Measurements from ENCODE around the gene BEX3.
"Not testable (repeated sequence)": the region's sequence is repeated elsewhere in the genome, so short reads cannot be mapped to it uniquely, and the experiment has no call there.

The BEX3 gene

DNA sequence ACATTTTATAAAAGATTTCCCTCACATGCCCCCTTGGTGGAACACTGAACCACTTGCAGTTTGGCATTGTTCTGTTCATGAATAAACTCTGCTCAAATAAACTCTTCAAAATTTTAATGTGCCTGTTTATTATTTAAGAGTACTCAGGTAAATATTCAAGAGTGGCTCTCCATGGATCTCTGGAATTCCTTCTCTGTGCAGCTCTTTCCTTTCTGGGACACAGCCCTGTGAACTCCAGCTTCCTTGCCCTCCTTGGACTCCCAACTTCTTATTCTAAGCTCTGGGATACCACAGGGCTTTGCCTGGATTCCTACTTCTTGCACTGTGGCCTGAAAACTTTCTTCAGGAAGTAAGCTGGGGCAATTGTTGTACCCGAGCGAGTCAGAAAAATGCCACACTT lies 8.3 kb downstream of the BEX3 start:
- DNase-seq = no peak

DNA sequence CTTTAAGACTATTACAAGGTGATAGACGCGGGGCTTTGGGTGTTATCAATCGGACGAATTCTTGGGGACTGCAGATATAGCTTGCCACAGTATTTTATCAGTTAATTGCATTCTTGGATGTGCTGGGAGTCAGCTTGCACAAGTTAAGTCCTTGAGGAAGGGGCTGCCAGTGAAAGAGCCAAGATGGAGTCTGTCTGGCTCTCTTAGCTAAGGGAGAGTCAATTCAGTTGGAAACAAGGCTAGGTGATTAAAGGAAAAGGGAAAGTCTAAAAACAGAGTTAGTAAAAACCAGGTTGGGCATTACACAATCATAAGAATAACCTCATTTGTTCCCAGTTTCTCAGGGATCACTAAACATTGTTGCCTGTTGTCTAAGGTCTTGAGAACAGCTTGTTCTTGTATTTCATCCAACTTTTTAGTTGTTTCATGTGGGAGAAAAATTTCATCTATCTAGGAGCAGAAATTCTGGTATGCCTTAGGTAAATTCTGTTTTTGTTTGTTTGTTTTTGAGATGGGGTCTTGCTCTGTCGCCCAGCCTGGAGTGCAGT lies 9.0 kb downstream of the BEX3 start:
- not testable (repeated sequence) for DNase-seq

DNA sequence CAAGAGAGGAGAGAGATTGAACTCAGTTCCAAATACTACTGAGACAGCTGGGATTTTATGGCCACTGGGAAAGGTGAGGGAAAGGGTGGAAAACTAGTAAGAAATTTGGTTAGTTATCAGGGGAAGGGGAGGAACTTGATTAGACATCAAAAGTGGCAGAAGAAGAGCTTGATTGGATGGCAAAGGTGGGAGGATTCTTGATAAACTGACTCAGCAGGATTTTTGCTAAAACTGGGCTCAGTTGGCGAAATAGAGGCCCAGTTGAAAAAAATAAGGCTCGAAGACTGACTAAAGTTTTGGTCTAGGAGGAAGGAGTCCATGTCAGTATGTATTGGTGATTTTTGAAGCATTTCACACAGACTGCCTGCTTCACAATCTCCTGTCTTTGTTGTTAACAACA lies 10.0 kb downstream of the BEX3 start:
- no peak for DNase-seq

DNA sequence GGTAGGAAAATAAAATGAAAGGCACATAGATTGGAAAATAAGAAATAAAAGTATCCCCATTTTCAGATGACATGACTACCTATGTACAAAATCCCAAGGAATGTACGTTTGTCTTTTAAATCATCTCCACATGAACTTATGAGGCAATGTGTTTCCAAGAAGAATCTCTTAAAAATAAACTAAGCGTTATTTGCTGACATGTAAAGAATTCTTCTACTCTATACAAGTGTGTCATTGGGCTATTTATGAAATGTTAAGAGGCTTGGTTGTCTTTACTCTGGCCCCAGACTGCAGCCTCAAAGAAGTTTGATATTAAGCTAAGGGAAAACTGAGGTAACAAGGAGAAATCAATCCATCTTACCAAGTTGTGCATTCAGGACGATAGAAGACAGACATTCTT lies 17.1 kb downstream of the BEX3 start:
- DNase-seq = no peak

GRCh38 chrX:103396186-103396585 lies 19.8 kb downstream of the BEX3 start:
- no peak for DNase-seq

GRCh38 chrX:103396660-103397059 lies 20.3 kb downstream of the BEX3 start:
- no peak for DNase-seq

- no peak for DNase-seq
Observed at GRCh38 chrX:103397707-103398106, 21.4 kb downstream of the BEX3 start.

DNA sequence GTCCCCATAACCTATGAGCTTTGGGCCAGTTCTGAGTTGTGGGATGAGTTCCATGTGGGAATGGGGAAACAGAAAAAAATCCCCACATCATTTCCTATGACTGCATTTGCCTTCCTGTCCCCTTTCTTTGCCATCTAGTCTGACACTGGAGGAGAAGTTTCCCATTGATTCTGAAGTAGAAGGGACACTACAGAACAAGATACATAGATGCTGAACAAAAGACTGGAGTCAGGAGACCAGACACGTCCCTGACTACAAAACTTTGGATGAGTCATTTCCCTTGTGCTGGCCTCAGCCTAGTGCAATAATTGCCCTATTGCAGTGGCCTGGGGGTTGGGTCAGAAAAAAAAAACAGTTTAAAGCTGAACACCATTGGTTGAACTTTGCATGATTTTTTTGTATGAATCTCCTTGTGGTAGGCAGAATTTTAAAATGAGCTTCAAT lies 22.1 kb downstream of the BEX3 start:
- no peak for DNase-seq

- no peak for DNase-seq
Observed at GRCh38 chrX:103399744-103400143, 23.4 kb downstream of the BEX3 start.

GRCh38 chrX:103400931-103401330 lies 24.6 kb downstream of the BEX3 start:
- DNase-seq = no peak

DNA sequence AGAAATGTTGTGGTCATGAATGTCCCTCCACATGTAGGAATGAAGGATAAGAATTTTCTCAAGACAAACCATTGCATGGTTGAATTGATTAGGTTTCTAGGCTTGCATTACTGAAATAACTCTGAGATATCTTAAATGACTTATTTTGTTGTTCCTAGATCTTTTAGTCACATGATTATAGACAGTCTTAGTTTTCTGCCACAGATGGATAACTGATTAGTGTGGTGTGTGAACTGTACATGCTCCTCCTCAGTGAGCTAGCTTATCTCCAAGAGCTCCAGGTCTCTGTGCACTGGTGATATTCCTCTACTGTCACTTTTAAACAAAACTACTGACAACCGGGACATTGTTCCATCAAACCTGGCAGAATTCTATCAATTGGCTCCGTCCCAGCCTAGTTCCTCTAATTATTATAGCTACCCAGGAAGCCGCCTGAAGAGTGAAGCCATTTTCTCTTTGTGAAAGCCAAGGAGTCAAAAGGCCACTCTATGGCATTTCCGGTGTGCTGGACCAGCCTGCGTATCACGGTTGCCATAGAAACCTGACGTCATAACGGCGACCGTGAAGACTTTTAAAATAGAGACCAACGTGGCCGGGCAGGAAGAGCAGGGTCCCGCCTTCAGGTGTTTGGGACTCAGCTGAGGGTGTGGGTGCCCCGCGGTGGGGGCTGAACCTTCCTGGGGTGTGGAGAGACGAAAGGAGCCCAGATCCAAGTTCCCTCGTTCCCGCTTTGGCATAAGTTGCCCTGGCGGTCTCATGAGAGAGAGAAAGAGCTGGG lies 28.1 kb downstream of the BEX3 start:
- no peak for DNase-seq

- no peak for DNase-seq
Observed at GRCh38 chrX:103405009-103405333, 28.6 kb downstream of the BEX3 start.

- no peak for DNase-seq
Observed at GRCh38 chrX:103406256-103406655, 29.9 kb downstream of the BEX3 start.

- no peak for DNase-seq
Observed at GRCh38 chrX:103407776-103408175, 31.4 kb downstream of the BEX3 start.

DNA sequence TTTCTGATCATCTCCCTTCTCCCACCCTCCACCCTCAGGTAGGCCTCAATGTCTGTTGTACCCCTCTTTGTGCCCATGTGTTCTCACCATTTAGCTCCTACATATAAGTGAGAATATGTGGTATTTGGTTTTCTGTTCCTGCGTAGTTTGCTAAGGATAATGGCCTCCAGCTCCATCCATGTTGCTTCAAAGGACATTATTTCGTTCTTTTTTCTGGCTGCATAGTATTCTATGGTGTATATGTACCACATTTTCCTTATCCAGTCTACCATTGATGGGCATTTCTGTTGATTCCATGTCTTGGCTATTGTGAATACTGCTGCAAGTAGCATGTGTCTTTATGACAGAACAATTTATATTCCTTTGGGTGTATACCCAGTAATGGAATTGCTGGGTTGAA lies 35.4 kb downstream of the BEX3 start:
- not testable (repeated sequence) for DNase-seq

- DNase-seq = no peak
Observed at GRCh38 chrX:103413705-103414387, 37.5 kb downstream of the BEX3 start.

DNA sequence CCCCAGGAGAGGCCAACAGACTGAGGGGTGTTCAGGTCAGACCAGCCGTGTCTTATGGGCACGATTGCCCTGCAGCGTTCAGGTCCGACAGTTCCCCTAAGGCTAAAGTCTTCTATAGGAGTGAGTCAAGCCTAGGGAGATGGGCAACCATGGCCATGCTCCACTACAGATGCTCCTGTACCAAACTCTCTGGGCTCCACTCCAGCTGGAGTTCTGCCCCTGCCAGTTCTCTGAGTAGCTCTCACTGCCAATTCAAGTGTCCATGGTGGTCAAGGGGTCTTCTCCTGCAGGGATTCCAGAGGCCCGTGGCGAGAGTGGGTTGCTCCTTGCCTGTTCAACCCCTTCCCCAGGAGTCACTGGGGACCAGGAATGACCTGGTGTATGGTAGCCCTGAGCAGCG lies 38.2 kb downstream of the BEX3 start:
- DNase-seq = no peak

DNA sequence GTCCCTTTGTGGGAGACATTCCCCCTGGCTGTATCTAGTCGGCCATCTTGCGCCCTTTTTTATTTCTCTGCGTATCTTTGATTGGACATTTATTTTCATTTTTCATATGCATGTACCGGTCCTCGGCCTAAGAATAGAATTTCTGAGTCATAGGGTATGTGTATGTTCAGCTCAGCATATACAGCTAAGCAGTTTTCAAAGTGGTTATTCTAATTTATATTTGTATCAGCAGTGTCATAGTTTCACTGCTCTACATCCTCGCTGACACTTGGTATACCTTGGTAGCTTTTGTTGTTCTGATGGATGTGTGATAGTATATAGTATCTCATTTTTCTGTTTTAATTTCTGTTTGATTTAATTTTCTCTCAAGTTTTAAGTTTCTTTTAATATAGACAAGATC lies 38.7 kb downstream of the BEX3 start:
- no peak for DNase-seq

GRCh38 chrX:103415528-103415927 lies 39.2 kb downstream of the BEX3 start:
- no peak for DNase-seq

GRCh38 chrX:103417370-103417769 lies 41.0 kb downstream of the BEX3 start:
- no peak for DNase-seq

DNA sequence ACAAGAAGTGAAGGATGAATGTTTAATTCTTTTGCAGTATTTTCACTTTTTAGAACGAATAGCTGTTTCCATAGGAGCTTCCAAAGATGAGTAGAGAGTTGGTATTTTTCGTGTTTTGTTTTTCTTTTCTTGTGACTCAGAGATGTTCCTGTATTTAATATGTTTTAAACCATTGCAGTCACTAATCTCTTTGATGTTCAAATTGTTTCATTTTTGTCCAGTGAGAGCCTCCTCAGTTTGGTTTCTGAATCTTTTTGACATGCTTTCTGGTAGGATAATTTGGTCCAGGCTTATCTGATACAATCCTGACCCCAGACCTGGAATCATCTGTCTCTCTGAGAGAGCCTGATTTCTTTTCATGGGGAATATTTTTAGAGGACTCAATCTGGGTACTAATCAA lies 41.6 kb downstream of the BEX3 start:
- no peak for DNase-seq

- no peak for DNase-seq
Observed at GRCh38 chrX:103418811-103419340, 42.5 kb downstream of the BEX3 start.

DNA sequence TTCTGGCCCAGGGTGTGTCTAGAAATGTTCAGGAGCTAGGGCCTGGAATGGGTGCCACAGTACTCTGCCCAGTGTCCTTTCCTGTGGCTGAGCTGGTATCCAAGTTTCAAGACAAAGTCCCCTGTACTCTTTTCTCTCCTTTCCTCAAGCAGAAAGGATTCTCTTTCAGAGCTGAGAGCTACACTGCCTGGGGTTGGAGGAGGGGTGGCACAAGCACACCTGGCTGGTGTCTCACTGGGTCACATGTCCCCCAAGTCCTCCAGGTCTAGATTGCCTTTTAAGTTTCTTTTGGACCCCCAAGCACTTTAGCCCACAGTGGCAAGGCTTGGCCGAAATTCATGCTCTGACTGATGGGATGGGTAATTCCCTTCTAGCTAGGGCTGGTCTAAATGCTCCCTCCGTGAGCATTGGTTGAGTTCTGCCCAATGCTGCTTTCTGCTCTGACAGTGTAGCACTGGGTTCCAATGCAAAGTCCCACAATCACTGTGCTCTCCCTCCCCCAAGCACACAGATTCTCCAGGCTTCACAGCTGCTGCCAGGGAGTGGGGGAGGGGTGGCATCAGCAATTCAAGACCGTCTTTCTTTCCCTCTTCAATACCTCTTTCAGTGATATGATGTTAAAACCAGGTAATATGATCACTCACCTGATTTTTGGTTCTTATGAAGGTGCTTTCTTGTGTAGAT lies 47.8 kb downstream of the BEX3 start:
- no peak for DNase-seq

Data from NCI-H1436 (cell line).